ENCODE measurements around the gene JPH2.

JPH2 gene

GRCh38 chr20:44098256-44098630 is 88.7 kb downstream of the JPH2 start:
- no peak for DNase-seq

- DNase-seq: no peak
These were observed 89.3 kb downstream of the JPH2 start for GRCh38 chr20:44097521-44098255.

- no peak for DNase-seq
These were observed 91.2 kb downstream of the JPH2 start for GRCh38 chr20:44095831-44096230.

DNA sequence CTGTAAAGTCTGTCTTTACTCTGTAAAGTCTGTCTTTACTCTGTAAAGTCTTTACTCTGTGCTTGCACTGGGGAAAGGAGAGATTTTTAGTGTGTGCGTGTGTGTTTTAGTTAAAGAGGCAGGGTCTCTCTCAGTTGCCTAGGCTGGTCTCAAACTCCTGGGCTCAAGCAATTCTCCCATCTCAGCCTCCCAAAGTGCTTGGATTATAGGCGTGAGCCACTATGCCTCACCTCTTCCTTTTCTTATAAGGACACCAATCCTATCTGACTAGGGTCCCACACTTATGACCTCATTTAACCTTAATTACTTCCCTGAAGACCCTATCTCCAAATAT is 93.8 kb downstream of the JPH2 start:
- DNase-seq: no peak

GRCh38 chr20:44092551-44093248 is 94.3 kb downstream of the JPH2 start:
- DNase-seq: peak; percentile 36 to 43

DNA sequence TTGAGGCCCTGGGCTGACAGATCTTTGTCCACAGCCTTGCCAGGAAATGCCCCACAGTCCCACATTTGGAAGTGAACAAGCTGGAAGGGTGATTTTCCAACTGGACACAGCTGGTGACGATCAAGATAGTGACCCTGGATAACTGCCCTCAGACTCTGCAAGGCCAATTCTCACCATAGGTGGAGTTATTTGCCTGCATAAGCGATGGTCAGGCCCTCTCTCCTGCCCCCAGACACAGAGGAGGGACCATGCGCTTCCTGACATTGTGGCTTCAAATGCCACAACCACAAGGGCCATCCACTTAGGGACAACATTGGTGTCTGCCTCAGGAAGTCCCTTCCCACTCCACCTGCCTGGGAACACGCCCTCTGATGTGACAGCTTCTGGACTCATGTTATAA is 96.0 kb downstream of the JPH2 start:
- DNase-seq: no peak

GRCh38 chr20:44089987-44090674 is 96.9 kb downstream of the JPH2 start:
- DNase-seq: no peak

DNA sequence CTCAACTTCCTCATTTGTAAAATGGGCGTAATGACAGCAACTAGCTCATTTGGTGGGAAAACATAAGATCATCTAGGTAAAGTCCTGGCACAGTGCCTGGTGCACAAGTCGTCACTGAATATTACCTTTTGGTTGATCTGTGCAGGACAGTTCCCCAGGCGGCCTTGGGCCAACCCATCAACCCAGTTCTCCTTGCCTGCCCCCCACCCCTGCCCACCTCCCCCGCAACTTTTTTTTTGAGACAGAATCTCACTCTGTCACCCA is 99.2 kb downstream of the JPH2 start:
- no peak for DNase-seq

DNA sequence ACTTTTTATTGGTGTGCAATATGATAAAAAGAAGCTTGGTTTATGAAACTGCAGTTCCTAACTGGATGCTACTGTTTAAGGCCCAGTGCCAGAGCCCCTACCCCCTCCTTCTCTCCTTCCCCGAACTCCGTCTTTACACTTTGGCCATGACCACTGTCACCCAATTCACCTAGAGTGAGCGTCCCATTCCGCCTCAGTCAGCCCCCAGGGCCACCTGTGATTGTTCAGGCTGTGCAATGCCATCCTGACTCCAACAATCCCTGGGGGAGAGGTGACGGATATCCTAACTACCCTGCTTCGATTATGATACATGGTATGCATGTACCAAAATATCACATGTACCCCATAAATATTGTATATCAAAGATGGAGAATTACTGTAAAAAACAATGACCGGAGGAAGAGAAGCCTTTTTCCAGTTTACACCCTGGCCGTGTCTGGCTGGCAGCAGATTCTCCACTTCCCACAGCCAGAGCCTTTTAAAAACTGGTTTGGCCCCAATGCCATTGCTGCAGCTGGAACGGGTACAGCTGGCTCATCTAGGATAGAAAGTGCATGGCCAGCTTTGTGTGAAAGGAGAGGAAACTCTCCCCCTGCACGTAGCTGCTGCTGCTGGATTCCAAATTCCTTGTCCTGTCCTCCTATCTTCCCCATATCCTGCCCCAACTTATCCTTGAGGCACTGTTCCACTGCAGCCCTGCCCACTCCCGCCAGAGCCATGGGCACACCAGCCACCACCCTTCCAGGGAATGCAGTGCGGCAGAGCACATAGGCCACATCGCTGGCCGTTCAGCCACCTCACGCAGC is 99.7 kb downstream of the JPH2 start:
- DNase-seq: no peak

DNA sequence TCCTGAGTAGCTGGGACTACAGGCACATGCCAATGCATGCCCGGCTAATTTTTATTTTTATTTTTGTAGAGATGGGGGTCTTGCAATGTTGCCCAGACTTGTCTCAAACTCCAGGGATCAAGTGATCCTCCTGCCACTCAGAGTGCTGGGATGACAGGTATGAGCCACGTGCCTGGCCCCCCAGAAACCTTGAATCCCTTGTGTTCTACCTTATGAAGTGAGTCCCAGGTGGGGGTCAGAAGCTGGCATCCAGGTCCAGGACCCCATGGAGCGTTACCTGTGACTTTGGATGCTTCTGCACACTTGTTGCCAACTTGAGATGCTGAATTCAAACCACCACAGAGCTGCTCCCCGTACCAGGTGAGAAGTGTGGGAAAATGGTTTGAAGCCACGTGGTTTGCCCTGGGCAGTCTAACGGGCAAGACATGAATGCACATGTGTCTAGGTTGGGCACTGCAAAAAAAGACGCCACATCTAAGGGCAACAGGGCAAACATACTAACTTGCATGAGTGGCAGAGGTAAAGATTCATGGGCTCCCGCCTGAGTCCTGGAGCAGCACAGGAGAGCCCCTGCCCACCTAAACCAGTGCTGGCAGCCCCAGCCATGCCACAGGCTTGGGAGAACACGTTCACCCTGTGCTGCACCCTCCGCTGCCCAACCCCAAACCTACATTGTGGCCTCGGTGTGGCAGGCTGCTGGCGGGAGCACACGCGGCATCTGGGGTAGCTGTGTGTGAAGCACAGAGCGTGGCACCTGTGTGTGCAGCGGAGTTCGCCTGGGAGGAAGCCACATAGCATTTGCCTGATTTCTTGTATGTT is 101.2 kb downstream of the JPH2 start:
- no peak for DNase-seq

- DNase-seq: no peak
These were observed 102.1 kb downstream of the JPH2 start for GRCh38 chr20:44084891-44085290.

- no peak for DNase-seq
These were observed 102.5 kb downstream of the JPH2 start for GRCh38 chr20:44084439-44084838.

- DNase-seq: no peak
These were observed 103.6 kb downstream of the JPH2 start for GRCh38 chr20:44083220-44083933.

DNA sequence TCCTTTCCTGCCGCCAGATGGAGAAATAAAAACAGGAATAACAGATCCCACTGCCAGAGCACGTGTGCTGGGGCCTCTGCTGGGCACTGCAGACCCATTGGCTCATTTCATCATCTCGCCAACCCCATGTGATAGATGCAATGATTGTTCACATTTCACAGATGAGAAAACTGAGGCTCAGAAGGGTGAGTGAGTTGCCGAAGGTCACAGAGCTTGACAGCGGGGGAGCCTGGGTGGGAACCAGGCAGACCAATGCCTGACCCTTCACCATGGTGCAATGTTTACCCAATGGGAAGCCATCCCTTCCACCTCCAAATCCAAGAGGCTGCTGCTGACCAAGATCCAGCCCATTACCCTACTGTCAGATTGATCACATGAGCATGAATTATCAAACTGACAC is 105.1 kb downstream of the JPH2 start:
- no peak for DNase-seq

- DNase-seq: no peak
These were observed 105.5 kb downstream of the JPH2 start for GRCh38 chr20:44081476-44081875.

DNA sequence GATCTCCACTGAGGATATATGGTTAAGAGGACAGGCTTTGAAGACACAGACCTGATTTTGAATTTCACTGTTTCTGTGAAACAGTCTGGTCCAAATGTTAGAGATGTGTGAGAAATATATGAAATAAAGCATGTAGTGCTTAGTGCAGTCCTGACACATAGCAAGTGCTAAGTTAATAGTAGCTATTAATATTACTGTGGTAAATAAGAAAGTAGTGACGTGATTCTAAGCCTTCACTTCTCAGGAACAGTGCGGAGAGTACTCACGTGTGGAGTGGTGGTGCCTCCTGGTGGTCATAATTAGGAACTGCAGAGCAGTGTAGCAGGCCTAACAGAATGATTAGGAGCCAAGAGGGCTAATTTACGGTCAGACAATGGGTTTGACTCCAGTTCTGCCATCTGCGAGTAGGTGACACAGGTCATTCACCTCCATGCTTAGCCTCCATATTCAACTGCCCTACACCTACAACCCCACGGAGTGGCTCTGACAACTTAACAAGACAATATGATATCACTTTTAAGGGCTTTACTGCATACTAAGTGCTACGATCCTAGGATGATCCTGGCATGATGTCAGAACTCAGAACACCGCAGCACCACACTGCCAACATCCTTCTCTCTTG is 106.2 kb downstream of the JPH2 start:
- DNase-seq: peak; percentile 75 to 76

DNA sequence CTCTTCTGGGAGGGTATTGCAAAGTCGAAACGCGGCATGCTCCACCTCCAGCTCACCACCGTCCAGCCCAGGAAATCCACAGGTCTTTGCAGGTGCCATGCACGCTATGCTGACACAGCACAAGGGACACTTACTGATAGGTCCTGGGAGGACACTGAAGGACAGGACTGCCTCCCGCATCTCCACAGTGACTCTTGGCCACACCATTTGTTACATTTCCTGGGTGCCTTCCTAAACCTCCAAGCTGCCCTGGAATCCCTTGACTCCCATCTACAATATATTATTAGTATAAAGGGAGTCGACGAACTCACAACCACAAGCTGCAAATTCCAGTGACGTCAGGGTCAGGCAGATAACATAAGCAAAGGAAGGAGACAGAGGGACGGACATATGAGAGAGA is 106.9 kb downstream of the JPH2 start:
- DNase-seq: no peak

GRCh38 chr20:44079291-44079690 is 107.7 kb downstream of the JPH2 start:
- DNase-seq: no peak

GRCh38 chr20:44075950-44076232 is 111.1 kb downstream of the JPH2 start:
- no peak for DNase-seq

DNA sequence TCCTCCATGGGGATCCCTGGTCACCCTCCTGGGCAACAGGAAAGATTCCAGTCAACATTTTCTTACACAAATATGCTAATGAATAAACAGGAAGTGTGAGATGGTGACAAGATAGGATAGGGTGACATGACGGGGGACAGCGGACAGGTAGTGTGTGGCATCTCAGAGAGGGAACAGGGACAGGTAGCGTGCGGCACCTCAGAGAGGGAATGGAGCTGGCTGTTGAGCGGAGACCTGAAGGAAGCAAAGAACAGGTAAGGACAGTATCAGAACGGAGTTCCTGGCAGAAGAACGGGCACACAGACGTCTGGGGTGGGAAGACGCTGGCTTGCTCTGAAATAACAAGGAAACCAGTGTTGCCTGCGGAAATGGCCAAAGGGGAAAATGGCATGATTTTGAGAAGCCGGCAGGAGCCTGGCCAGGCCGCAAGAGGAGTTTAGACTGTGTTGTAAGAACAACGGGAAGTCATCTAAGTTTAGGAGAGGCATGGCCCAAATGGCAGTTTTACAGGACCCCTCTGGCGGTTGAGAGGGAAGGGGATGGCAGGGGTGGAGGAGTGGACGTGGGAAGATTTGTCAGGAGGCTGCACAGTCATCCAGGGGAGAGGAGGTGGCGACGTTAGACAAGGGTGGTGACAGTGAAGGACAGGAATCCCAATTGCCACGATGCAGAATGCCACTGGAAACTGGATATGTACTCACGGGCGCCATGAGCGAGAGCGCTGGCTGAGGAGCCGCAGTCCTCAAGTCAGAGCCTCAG is 111.6 kb downstream of the JPH2 start:
- no peak for DNase-seq
